Measurements from ENCODE around the gene PIK3R3.

GRCh38 chr1:46058936-46059335, 73.5 kb downstream of the PIK3R3 start:
- TF ChIP-seq CTCF (IDR thresholded peaks at IDR 0.05) (no peak), REST (IDR thresholded peaks at IDR 0.05; ENCODE audit: insufficient read depth in 1 of 2, low read depth in 2 of 2, low read length in 1 of 2) (no peak), POLR2AphosphoS5 (IDR thresholded peaks at IDR 0.05; ENCODE audit: low read depth, low read length) (no peak), TCF7L2 (IDR thresholded peaks at IDR 0.05; ENCODE audit: low read depth, low read length) (no peak)

All from Panc1 (cell line).